ENCODE measurements around the gene KDM5C. TPM values are rescaled to one million over a fixed set of nuclear protein-coding genes. Genes with fewer than 3 reads are reported as not detected.

KDM5C gene
- total and polyA plus RNA-seq, 2 of the 4 experiments (the other 2 are of a cell fraction) = 75.4 to 84.6 TPM

GRCh38 chrX:53253293-53254020 lies 28.4 kb upstream of the KDM5C start (continued):
- TF ChIP-seq CHD1 (IDR thresholded peaks at IDR 0.05; ENCODE audit: low read depth, low read length) = no peak

- no peak overlapping the region for H4K8ac ChIP-seq (ENCODE audit: low read depth in 2 of 2, low read length in 2 of 2)
- peaks cover 5% of the 10 kb centered on the region; the same call in 1 of the 2 replicates for H3K36me3 ChIP-seq (ENCODE audit: control insufficient read depth, insufficient read depth, low read length)
- ATAC-seq (ENCODE audit: low read depth) (peak; percentile 72), DNase-seq (peak; percentile 55)
- H3K18ac ChIP-seq (ENCODE audit: low read depth, low read length) = no peak overlapping the region
- no peak overlapping the region for H3K14ac ChIP-seq (replicated peaks; ENCODE audit: low read depth, low read length)
- H2BK120ac ChIP-seq (ENCODE audit: low read depth, low read length) = no peak overlapping the region
- H2BK5ac ChIP-seq (ENCODE audit: low read depth, low read length, poor library complexity, severe bottlenecking) = no peak overlapping the region
- dilution Hi-C loops (cut with HindIII; ENCODE audit: low sequenced_read_pairs, unreplicated experiment) (no loop called here), in situ Hi-C loops (cut with MboI; ENCODE audit: low sequenced_read_pairs) (no loop called here), intact Hi-C loops (cut with micrococcal nuclease) (no loop called here)
- no peaks in the 10 kb centered on the region; the same call in 1 of the 2 replicates for H4K20me1 ChIP-seq (ENCODE audit: insufficient read depth, low read length)
- no CpG with 5 or more reads among the region's 2 CpGs for WGBS, 2 experiments (ENCODE audit: extremely low coverage in 2 of 2, insufficient read length in 1 of 2)
- no peak overlapping the region for H4K91ac ChIP-seq (ENCODE audit: insufficient read depth, low read depth, low read length)
- H3K4me2 ChIP-seq (ENCODE audit: low read depth, low read length) = no peak overlapping the region
- H3K4ac ChIP-seq (ENCODE audit: low read depth, low read length) = no peak overlapping the region
- BruUV-seq (replicated peaks) = no TSS peak
- H3K9me1 ChIP-seq (ENCODE audit: insufficient read depth, low read length) = no peaks in the 10 kb centered on the region; the same call in 1 of the 2 replicates
- ChIA-PET POLR2A (ENCODE audit: unreplicated experiment) (no interaction called here), CTCF (no interaction called here)
- no peak overlapping the region for H3K9ac ChIP-seq (ENCODE audit: low read depth, low read length)
- peaks cover 25% of the 10 kb centered on the region; the same call in 1 of the 2 replicates for H3K27me3 ChIP-seq (ENCODE audit: control insufficient read depth, insufficient read depth, low read length)
- H3K4me1 ChIP-seq (ENCODE audit: control insufficient read depth, insufficient read depth, low read length) = no peaks in the 10 kb centered on the region
- H2BK20ac ChIP-seq (ENCODE audit: low read depth, low read length) = no peak overlapping the region
- H2AK9ac ChIP-seq (replicated peaks; ENCODE audit: low read depth, low read length, poor library complexity) = no peak overlapping the region
- no peak overlapping the region for H4K5ac ChIP-seq (ENCODE audit: low read depth, low read length)
- H3K56ac ChIP-seq (ENCODE audit: extremely low read depth, insufficient read depth, low read length) = no peak overlapping the region
- no peaks in the 10 kb centered on the region for H3K9me3 ChIP-seq (ENCODE audit: control insufficient read depth, insufficient read depth, low read length)
- no peak overlapping the region for H3K23ac ChIP-seq (ENCODE audit: low read depth, low read length)
- H2AFZ ChIP-seq (replicated peaks; ENCODE audit: low read length, poor library complexity) = no peak overlapping the region
- no peak overlapping the region for H2AK5ac ChIP-seq (ENCODE audit: low read depth, low read length)
- H3K79me1 ChIP-seq (ENCODE audit: low read depth in 1 of 2, low read length in 2 of 2) = no peaks in the 10 kb centered on the region
- no peak overlapping the region for H2BK15ac ChIP-seq (ENCODE audit: low read depth, low read length)
- H3K27ac ChIP-seq (ENCODE audit: insufficient read depth, low read length) = no peak overlapping the region; the same call in 1 of the 2 replicates
- H3K4me3 ChIP-seq (ENCODE audit: insufficient read depth, low read depth, low read length) = no peak overlapping the region
- no peak for TF ChIP-seq CTCF (conservative IDR thresholded peaks at IDR 0.05; ENCODE audit: low read depth, low read length)
- no peak for TF ChIP-seq FOS (IDR thresholded peaks at IDR 0.05; ENCODE audit: low read depth, low read length)
- no peak for TF ChIP-seq RAD21 (IDR thresholded peaks at IDR 0.05; ENCODE audit: low read length)
- TF ChIP-seq SMC3 (IDR thresholded peaks at IDR 0.05; ENCODE audit: low read depth, low read length) = no peak
- TF ChIP-seq MAZ (IDR thresholded peaks at IDR 0.05; ENCODE audit: borderline replicate concordance, low read depth, low read length) = no peak
- no peak for TF ChIP-seq ELK1 (IDR thresholded peaks at IDR 0.05; ENCODE audit: borderline replicate concordance, low read depth, low read length)
- TF ChIP-seq MXI1 (IDR thresholded peaks at IDR 0.05; ENCODE audit: borderline replicate concordance, low read depth, low read length) = no peak
- TF ChIP-seq CHD1 (IDR thresholded peaks at IDR 0.05; ENCODE audit: low read depth, low read length) = no peak
- no peak for TF ChIP-seq BHLHE40 (IDR thresholded peaks at IDR 0.05; ENCODE audit: low read depth, low read length)
- TF ChIP-seq RCOR1 (IDR thresholded peaks at IDR 0.05; ENCODE audit: insufficient replicate concordance, low read length) = no peak
- no peak for TF ChIP-seq CEBPB (IDR thresholded peaks at IDR 0.05; ENCODE audit: low read depth, low read length)
- no peak for TF ChIP-seq NFE2L2 (IDR thresholded peaks at IDR 0.05; ENCODE audit: low read depth, low read length)
These were observed 26.3 kb upstream of the KDM5C start for GRCh38 chrX:53251307-53251706.
